H9 (cell line): ENCODE results near the gene FAM53A. TPM values are rescaled to one million over a fixed set of nuclear protein-coding genes. Genes with fewer than 3 reads are reported as not detected.

Experiments
- DNase-seq: peaks from one replicate; pipeline ENCODE4 v3.0.0-alpha.2; 2017
- H2AFZ ChIP-seq: one replicate; pipeline ENCODE4 v1.6.1; 2013; ENCODE audit warnings: mild to moderate bottlenecking, low read length, control low read depth, moderate library complexity
- H2AK5ac ChIP-seq: 2 replicates; pipeline ENCODE4 v1.6.1; 2013; ENCODE audit warnings: low read length, control low read depth, mixed read lengths; ENCODE audit not compliant: insufficient read length
- H2BK120ac ChIP-seq: one replicate; pipeline ENCODE4 v1.6.1; 2013; ENCODE audit warnings: low read depth, mild to moderate bottlenecking, low read length, control low read depth, inconsistent platforms; ENCODE audit not compliant: poor library complexity, severe bottlenecking
- H2BK12ac ChIP-seq: 2 replicates; pipeline ENCODE4 v1.6.1; 2013; ENCODE audit warnings: low read length, control low read depth, mixed read lengths, low read depth; ENCODE audit not compliant: insufficient read length
- H2BK15ac ChIP-seq: 2 replicates; pipeline ENCODE4 v1.6.1; 2013; ENCODE audit warnings: low read depth, low read length, control low read depth
- H2BK20ac ChIP-seq: one replicate; pipeline ENCODE4 v1.6.1; 2013; ENCODE audit warnings: low read depth, mild to moderate bottlenecking, low read length, control low read depth, inconsistent platforms; ENCODE audit not compliant: poor library complexity, severe bottlenecking
- H2BK5ac ChIP-seq: 2 replicates; pipeline ENCODE4 v1.6.1; 2013; ENCODE audit warnings: low read length, control low read depth, mixed read lengths; ENCODE audit not compliant: insufficient read length
- H3K14ac ChIP-seq: 2 replicates; pipeline ENCODE4 v1.6.1; 2013; ENCODE audit warnings: low read length, control low read depth; ENCODE audit not compliant: insufficient read depth
- H3K18ac ChIP-seq: 2 replicates; pipeline ENCODE4 v1.6.1; 2013; ENCODE audit warnings: low read depth, mild to moderate bottlenecking, mixed read lengths, low read length, control low read depth; ENCODE audit not compliant: insufficient read length
- H3K23ac ChIP-seq: 2 replicates; pipeline ENCODE4 v1.6.1; 2013; ENCODE audit warnings: low read length, control low read depth, mixed read lengths, low read depth; ENCODE audit not compliant: insufficient read length
- H3K23me2 ChIP-seq: 2 replicates; pipeline ENCODE4 v1.6.1; 2013; ENCODE audit warnings: low read depth, mild to moderate bottlenecking, mixed read lengths, low read length, control low read depth; ENCODE audit not compliant: insufficient read length, poor library complexity, severe bottlenecking
- H3K27ac ChIP-seq: 2 replicates; pipeline ENCODE4 v1.5.1; 2013; ENCODE audit warnings: low read length, control low read depth, mixed read lengths, low read depth; ENCODE audit not compliant: insufficient read length
- H3K27me3 ChIP-seq: 2 replicates; pipeline ENCODE4 v1.6.1; 2013; ENCODE audit warnings: low read length, control low read depth, inconsistent platforms; ENCODE audit not compliant: insufficient read depth
- H3K4ac ChIP-seq: 2 replicates; pipeline ENCODE4 v1.6.1; 2013; ENCODE audit warnings: low read depth, mild to moderate bottlenecking, control low read depth, inconsistent platforms, low read length, moderate library complexity
- H3K4me1 ChIP-seq: 2 replicates; pipeline ENCODE4 v1.6.1; 2013; ENCODE audit warnings: low read length, control low read depth, inconsistent platforms; ENCODE audit not compliant: insufficient read depth
- H3K4me2 ChIP-seq: 2 replicates; pipeline ENCODE4 v1.6.1; 2013; ENCODE audit warnings: low read length, control low read depth, mixed read lengths; ENCODE audit not compliant: insufficient read length, insufficient read depth
- H3K56ac ChIP-seq: 2 replicates; pipeline ENCODE4 v1.6.1; 2013; ENCODE audit warnings: low read depth, mild to moderate bottlenecking, mixed read lengths, low read length, control low read depth; ENCODE audit not compliant: insufficient read length
- H3K79me1 ChIP-seq: 2 replicates; pipeline ENCODE4 v1.6.1; 2013; ENCODE audit warnings: low read depth, mild to moderate bottlenecking, moderate library complexity, low read length, control low read depth, inconsistent platforms; ENCODE audit not compliant: insufficient read depth, poor library complexity, severe bottlenecking
- H3K79me2 ChIP-seq: 2 replicates; pipeline ENCODE4 v1.6.1; 2013; ENCODE audit warnings: low read length, control low read depth, inconsistent platforms; ENCODE audit not compliant: insufficient read depth
- H3K9ac ChIP-seq: 2 replicates; pipeline ENCODE4 v1.6.1; 2013; ENCODE audit warnings: low read length, control low read depth, mixed read lengths; ENCODE audit not compliant: insufficient read length; ENCODE audit errors: extremely low read depth
- H3K9me3 ChIP-seq: one replicate; pipeline ENCODE4 v1.6.1; 2013; ENCODE audit warnings: low read depth, low read length, inconsistent platforms; ENCODE audit not compliant: control insufficient read depth
- H3T11ph ChIP-seq: one replicate; pipeline ENCODE4 v1.6.1; 2013; ENCODE audit warnings: mild to moderate bottlenecking, low read length, control low read depth, inconsistent platforms
- H4K20me1 ChIP-seq: one replicate; pipeline ENCODE4 v1.6.1; 2013; ENCODE audit not compliant: control insufficient read depth, insufficient read length, insufficient read depth
- H4K5ac ChIP-seq: 2 replicates; pipeline ENCODE4 v1.6.1; 2013; ENCODE audit warnings: low read depth, mild to moderate bottlenecking, mixed read lengths, low read length, control low read depth; ENCODE audit not compliant: insufficient read length
- H4K8ac ChIP-seq: replicated peaks from 2 replicates; pipeline ENCODE4 v1.6.1; 2013; ENCODE audit warnings: low read length, control low read depth, mixed read lengths, low read depth; ENCODE audit not compliant: insufficient read length
- H4K91ac ChIP-seq: 2 replicates; pipeline ENCODE4 v1.6.1; 2013; ENCODE audit warnings: low read depth, mild to moderate bottlenecking, moderate library complexity, mixed read lengths, low read length, control low read depth; ENCODE audit not compliant: insufficient read length
- H3K27ac Mint-ChIP-seq, 3 experiments: 2 replicates in 2 of 3; 3 replicates in 1 of 3; pipeline ENCODE4 v1.8.0; 2020 to 2021; ENCODE audit warnings: mixed read lengths in 3 of 3, mild to moderate bottlenecking in 1 of 3, moderate library complexity in 1 of 3
- H3K27me3 Mint-ChIP-seq: 2 replicates; pipeline ENCODE4 v1.8.0; 2021; ENCODE audit warnings: low read depth, mild to moderate bottlenecking, moderate library complexity, mixed read lengths
- H3K36me3 Mint-ChIP-seq, 3 experiments: 2 replicates in 2 of 3; 3 replicates in 1 of 3; pipeline ENCODE4 v1.8.0; 2020 to 2021; ENCODE audit warnings: low read depth in 3 of 3, mixed read lengths in 3 of 3; ENCODE audit not compliant: insufficient read depth in 1 of 3
- H3K4me1 Mint-ChIP-seq, 2 experiments: 2 replicates each; pipeline ENCODE4 v1.8.0; 2020; ENCODE audit warnings: mixed read lengths in 2 of 2
- H3K4me3 Mint-ChIP-seq, 2 experiments: 2 replicates in 1 of 2; 3 replicates in 1 of 2; pipeline ENCODE4 v1.8.0; 2020 to 2021; ENCODE audit warnings: mild to moderate bottlenecking in 2 of 2, mixed read lengths in 2 of 2, moderate library complexity in 1 of 2
- H3K9me3 Mint-ChIP-seq, 2 experiments: 2 replicates in 1 of 2; 3 replicates in 1 of 2; pipeline ENCODE4 v1.8.0; 2020; ENCODE audit warnings: mild to moderate bottlenecking in 2 of 2, mixed read lengths in 2 of 2, moderate library complexity in 1 of 2
- CTCF ChIP-seq: fragments of 200-600 bp; sonication (generic); conservative IDR thresholded peaks from 3 replicates; pipeline ENCODE4 v1.8.0; 2021; ENCODE audit warnings: antibody characterized with exemption, mild to moderate bottlenecking
- WGBS: extraction: QIAGEN DNeasy Blood & Tissue Kit; methylation state at CpG from one replicate; pipeline ENCODE4 v1.1.7; 2013; ENCODE audit warnings: missing lambda C conversion rate, low lambda C conversion rate, mixed read lengths; ENCODE audit not compliant: insufficient read length; ENCODE audit errors: extremely low coverage; 5-methylcytosine and 5-hydroxymethylcytosine counted together
- total RNA-seq: library from RNA; stranded (reverse); gene quantifications from 2 replicates; pipeline ENCODE4 v1.2.1, GENCODE V29; 2021

Gene FAM53A
- total RNA-seq, 1 experiment from 2014 or later: 2.4 TPM

GRCh38 chr4:1717129-1718094 lies 33.3 kb upstream of the FAM53A start:
- Mint-ChIP-seq H3K27me3 (no peaks in the 10 kb centered on the region; the same call in 1 of the 2 replicates), H3K27ac (no peak overlapping the region; a peak in 1 of 7 replicates), H3K36me3 (peaks cover 3 to 21% (median 19%) of the 10 kb centered on the region in 3 experiments; a peak in 6 of 7 replicates), H3K9me3 (no peaks in the 10 kb centered on the region), H3K4me1 (peaks cover 21 to 32% of the 10 kb centered on the region in 2 experiments), H3K4me3 (peak overlapping the region in 1 of 2 experiments; percentile 61; a peak in 2 of 5 replicates)
- H3K9ac ChIP-seq: no peak overlapping the region
- no peak overlapping the region for H4K91ac ChIP-seq
- no peak overlapping the region for H4K8ac ChIP-seq
- peaks cover 20% of the 10 kb centered on the region for H3K23me2 ChIP-seq
- H2BK15ac ChIP-seq: no peak overlapping the region
- H3K18ac ChIP-seq: no peak overlapping the region
- H3K27me3 ChIP-seq: no peaks in the 10 kb centered on the region
- no peak overlapping the region for H2AK5ac ChIP-seq
- peak; percentile 23 for DNase-seq
- no peak overlapping the region for H2BK12ac ChIP-seq
- no peak overlapping the region for H3T11ph ChIP-seq
- H3K56ac ChIP-seq: no peak overlapping the region
- WGBS: no CpG with 5 or more reads among the region's 32 CpGs
- H2AFZ ChIP-seq: no peak overlapping the region
- H3K4me2 ChIP-seq: no peak overlapping the region
- no peaks in the 10 kb centered on the region for H4K20me1 ChIP-seq
- no peak overlapping the region for H3K27ac ChIP-seq
- no peaks in the 10 kb centered on the region for H3K4me1 ChIP-seq
- H2BK120ac ChIP-seq: no peak overlapping the region
- H3K4ac ChIP-seq: no peak overlapping the region
- H3K14ac ChIP-seq: no peak overlapping the region
- H3K23ac ChIP-seq: no peak overlapping the region
- H3K79me2 ChIP-seq: peaks cover 7% of the 10 kb centered on the region; the same call in 1 of the 2 replicates
- peaks cover 7% of the 10 kb centered on the region for H3K79me1 ChIP-seq
- no peaks in the 10 kb centered on the region for H3K9me3 ChIP-seq
- no peak for TF ChIP-seq CTCF
- no peak overlapping the region for H4K5ac ChIP-seq
- no peak overlapping the region for H2BK20ac ChIP-seq
- H2BK5ac ChIP-seq: no peak overlapping the region
